Endothelial cell (in vitro differentiated cells): ENCODE data around the gene CCR5. TPM values are rescaled to one million over a fixed set of nuclear protein-coding genes. Genes with fewer than 3 reads are reported as not detected.

ENCODE experiments used
- DNase-seq: peaks from one replicate; pipeline ENCODE4 v3.0.0; 2021; ENCODE audit warnings: low spot score
- H3K27ac Mint-ChIP-seq: one replicate; pipeline ENCODE4 v1.8.0; 2021; ENCODE audit warnings: mixed read lengths, inconsistent platforms; ENCODE audit not compliant: unreplicated experiment
- H3K27me3 Mint-ChIP-seq: one replicate; pipeline ENCODE4 v1.8.0; 2021; ENCODE audit warnings: mild to moderate bottlenecking, moderate library complexity, mixed read lengths, inconsistent platforms; ENCODE audit not compliant: unreplicated experiment
- H3K36me3 Mint-ChIP-seq: one replicate; pipeline ENCODE4 v1.8.0; 2021; ENCODE audit warnings: mild to moderate bottlenecking, low read depth, mixed read lengths, inconsistent platforms; ENCODE audit not compliant: unreplicated experiment
- H3K4me1 Mint-ChIP-seq: one replicate; pipeline ENCODE4 v1.8.0; 2021; ENCODE audit warnings: mild to moderate bottlenecking, mixed read lengths, inconsistent platforms; ENCODE audit not compliant: unreplicated experiment
- H3K4me3 Mint-ChIP-seq: one replicate; pipeline ENCODE4 v1.8.0; 2021; ENCODE audit warnings: mild to moderate bottlenecking, mixed read lengths, inconsistent platforms; ENCODE audit not compliant: unreplicated experiment
- H3K9me3 Mint-ChIP-seq: one replicate; pipeline ENCODE4 v1.8.0; 2021; ENCODE audit warnings: mixed read lengths, inconsistent platforms; ENCODE audit not compliant: unreplicated experiment
- total RNA-seq: library from RNA; stranded (reverse); fragmentation: NEBNext Ultra II Directional; extraction: Animal tissue kit (Norgen Biotek cat#: 25700); gene quantifications from one replicate; pipeline ENCODE4 v1.2.1, GENCODE V29; 2021; ENCODE audit not compliant: unreplicated experiment
- TF ChIP-seq, protein P1 (sequence below): fragments of 200-600 bp; sonication (generic); IDR thresholded peaks from one replicate; pipeline ENCODE4 v1.5.0; 2021; ENCODE audit warnings: antibody characterized with exemption; ENCODE audit not compliant: unreplicated experiment

CCR5 gene
- total RNA-seq, 1 donor from 2014 or later: not detected

DNA sequence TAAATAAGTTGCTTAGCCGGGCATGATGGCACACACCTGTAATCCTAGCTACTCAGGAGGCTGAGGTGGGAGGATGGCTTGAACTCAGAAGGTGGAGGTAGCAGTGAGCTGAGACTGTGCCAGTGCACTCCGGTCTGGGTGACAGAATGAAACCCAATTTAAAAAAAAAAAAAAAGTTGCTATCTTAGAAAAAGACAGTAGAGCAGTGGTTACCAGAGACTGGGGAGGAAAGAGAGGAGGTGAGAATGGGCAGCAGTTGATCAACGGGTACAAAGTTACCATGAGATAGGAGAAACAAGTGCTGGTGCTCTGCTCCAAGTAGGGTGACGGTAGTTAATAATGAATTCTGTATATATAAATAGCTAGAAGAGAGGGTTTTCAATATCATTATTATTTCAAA, 17.7 kb upstream of the CCR5 start:
- no peak overlapping the region for H3K27ac Mint-ChIP-seq
- no peak for DNase-seq
- H3K36me3 Mint-ChIP-seq: no peaks in the 10 kb centered on the region
- H3K4me3 Mint-ChIP-seq: no peak overlapping the region
- TF ChIP-seq, protein P1, sequence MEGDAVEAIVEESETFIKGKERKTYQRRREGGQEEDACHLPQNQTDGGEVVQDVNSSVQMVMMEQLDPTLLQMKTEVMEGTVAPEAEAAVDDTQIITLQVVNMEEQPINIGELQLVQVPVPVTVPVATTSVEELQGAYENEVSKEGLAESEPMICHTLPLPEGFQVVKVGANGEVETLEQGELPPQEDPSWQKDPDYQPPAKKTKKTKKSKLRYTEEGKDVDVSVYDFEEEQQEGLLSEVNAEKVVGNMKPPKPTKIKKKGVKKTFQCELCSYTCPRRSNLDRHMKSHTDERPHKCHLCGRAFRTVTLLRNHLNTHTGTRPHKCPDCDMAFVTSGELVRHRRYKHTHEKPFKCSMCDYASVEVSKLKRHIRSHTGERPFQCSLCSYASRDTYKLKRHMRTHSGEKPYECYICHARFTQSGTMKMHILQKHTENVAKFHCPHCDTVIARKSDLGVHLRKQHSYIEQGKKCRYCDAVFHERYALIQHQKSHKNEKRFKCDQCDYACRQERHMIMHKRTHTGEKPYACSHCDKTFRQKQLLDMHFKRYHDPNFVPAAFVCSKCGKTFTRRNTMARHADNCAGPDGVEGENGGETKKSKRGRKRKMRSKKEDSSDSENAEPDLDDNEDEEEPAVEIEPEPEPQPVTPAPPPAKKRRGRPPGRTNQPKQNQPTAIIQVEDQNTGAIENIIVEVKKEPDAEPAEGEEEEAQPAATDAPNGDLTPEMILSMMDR: no peak
- H3K27me3 Mint-ChIP-seq: no peaks in the 10 kb centered on the region
- H3K9me3 Mint-ChIP-seq: no peaks in the 10 kb centered on the region
- H3K4me1 Mint-ChIP-seq: peaks cover 2% of the 10 kb centered on the region

DNA sequence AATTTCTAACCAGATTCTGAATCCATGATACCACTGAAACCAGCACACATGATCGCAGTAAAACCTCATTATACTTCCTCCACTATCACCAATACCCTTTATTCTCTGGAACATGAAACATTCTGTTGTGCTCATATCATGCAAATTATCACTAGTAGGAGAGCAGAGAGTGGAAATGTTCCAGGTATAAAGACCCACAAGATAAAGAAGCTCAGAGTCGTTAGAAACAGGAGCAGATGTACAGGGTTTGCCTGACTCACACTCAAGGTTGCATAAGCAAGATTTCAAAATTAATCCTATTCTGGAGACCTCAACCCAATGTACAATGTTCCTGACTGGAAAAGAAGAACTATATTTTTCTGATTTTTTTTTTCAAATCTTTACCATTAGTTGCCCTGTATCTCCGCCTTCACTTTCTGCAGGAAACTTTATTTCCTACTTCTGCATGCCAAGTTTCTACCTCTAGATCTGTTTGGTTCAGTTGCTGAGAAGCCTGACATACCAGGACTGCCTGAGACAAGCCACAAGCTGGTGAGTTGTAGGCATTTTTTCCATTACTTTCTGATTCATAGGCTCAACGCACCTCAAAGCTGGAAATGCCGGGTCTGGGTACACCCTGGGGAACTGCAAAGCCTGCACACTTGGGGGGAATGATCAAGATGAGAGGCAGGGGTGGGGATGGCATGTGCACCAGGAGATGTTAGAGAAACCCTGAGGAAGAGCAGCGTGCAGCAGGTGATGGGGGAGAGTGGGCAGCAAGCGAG, 16.9 kb upstream of the CCR5 start, which contains the start of gene CCR2:
CCR2 (plus strand) TSS at position 465 of the 764 bp plus-strand sequence. CDS start 3,417 bp downstream, outside the sequence.
- TF ChIP-seq, protein P1: no peak
- H3K9me3 Mint-ChIP-seq: no peaks in the 10 kb centered on the region
- H3K27me3 Mint-ChIP-seq: no peaks in the 10 kb centered on the region
- no peak within 1 kb of the TSS for H3K27ac Mint-ChIP-seq
- peaks cover 2% of the 10 kb centered on the region for H3K4me1 Mint-ChIP-seq
- no peak within 1 kb of the TSS for H3K4me3 Mint-ChIP-seq
- no peak for DNase-seq
- H3K36me3 Mint-ChIP-seq: no peaks in the 10 kb centered on the region

DNA sequence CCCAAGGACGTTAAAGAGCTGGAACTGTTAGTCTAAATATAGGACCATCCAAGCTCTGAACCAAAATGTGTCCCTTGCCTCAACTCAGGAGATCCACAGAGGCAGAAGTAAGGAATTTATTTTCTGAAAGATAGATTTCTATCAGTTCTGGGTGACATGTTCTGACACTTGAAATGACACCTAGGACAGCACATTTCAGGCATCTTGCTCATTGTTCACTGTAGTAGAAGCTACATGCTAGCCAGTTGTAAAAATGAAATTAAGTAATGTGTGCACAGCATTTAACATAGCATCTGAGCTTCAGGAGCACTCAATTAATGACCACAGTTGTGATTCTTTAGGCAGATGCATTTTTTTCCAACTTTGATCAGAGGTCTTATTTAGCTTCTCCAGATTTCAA, 16.3 kb upstream of the CCR5 start:
- DNase-seq: no peak
- no peaks in the 10 kb centered on the region for H3K36me3 Mint-ChIP-seq
- H3K4me3 Mint-ChIP-seq: no peak overlapping the region
- H3K27me3 Mint-ChIP-seq: no peaks in the 10 kb centered on the region
- no peaks in the 10 kb centered on the region for H3K9me3 Mint-ChIP-seq
- H3K27ac Mint-ChIP-seq: no peak overlapping the region
- TF ChIP-seq, protein P1: no peak
- peaks cover 2% of the 10 kb centered on the region for H3K4me1 Mint-ChIP-seq

DNA sequence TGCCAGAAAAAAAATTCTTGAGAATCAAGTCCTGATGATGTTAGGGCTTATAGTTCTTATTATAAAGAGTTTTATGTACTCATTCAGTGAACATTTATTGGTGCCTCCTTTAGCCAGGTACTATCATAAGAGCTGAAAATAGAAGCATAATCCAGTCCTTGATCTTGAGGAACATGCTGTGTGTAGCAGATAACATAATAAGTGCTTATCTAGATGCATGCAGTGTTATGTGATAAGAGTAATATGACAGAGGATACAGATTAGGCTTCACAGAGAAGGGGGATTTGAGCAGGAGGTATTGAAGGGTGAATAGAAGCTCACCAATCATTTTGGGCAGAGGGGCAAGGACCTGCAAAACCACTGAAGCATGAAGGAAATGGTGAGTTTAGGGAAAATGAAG, 15.8 kb upstream of the CCR5 start:
- no peak overlapping the region for H3K4me3 Mint-ChIP-seq
- H3K27me3 Mint-ChIP-seq: no peaks in the 10 kb centered on the region
- H3K4me1 Mint-ChIP-seq: peaks cover 2% of the 10 kb centered on the region

DNA sequence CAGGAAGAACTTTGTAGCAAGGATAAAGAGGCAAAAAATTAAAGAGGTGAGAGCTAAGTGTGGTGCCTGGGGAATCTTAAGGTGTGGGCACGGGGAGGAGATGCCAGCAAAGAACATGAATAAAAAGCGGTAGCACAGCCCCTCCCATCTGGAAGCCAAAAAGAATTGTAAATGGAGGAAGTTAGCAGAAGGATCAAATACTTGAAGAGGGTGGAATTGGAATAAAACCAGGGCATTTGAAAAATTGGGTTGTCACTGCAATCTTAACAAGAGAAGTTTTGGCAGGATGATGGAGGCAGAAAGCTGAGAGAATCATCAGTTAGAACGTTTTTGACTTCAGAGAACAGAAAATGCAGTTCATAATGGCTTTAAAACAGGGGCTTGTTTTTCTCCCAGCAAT, 14.5 kb upstream of the CCR5 start:
- H3K27ac Mint-ChIP-seq: no peak overlapping the region
- no peak for DNase-seq
- H3K36me3 Mint-ChIP-seq: no peaks in the 10 kb centered on the region
- H3K9me3 Mint-ChIP-seq: no peaks in the 10 kb centered on the region
- H3K4me3 Mint-ChIP-seq: no peak overlapping the region
- TF ChIP-seq, protein P1: no peak
- H3K27me3 Mint-ChIP-seq: no peaks in the 10 kb centered on the region
- H3K4me1 Mint-ChIP-seq: peaks cover 2% of the 10 kb centered on the region

More for the DNA sequence above, 15.8 kb upstream of the CCR5 start:
- TF ChIP-seq, protein P1: no peak
- no peak for DNase-seq
- no peak overlapping the region for H3K27ac Mint-ChIP-seq
- no peaks in the 10 kb centered on the region for H3K9me3 Mint-ChIP-seq
- H3K36me3 Mint-ChIP-seq: no peaks in the 10 kb centered on the region
